ENCODE results near the gene MLC1. TPM values are rescaled to one million over a fixed set of nuclear protein-coding genes. Genes with fewer than 3 reads are reported as not detected.
A peak's percentile ranks its signal among the peaks of the same experiment; 100 is the strongest.

The MLC1 gene
- total and polyA plus RNA-seq, 2 of the 4 experiments (the other 2 are of a cell fraction), result 0.10 TPM; not detected in 1

- Histone ChIP-seq H2AK5ac (ENCODE audit: low read depth, low read length) (peak overlapping the region; percentile 64; the same call in 1 of the 2 replicates), H2AFZ (replicated peaks; ENCODE audit: low read length, poor library complexity) (peak overlapping the region; percentile 56), H3K18ac (ENCODE audit: low read depth, low read length) (no peak overlapping the region; the same call in 1 of the 2 replicates), H3K36me3 (ENCODE audit: control insufficient read depth, insufficient read depth, low read length) (no peaks in the 10 kb centered on the region), H3K56ac (ENCODE audit: extremely low read depth, insufficient read depth, low read length) (no peak overlapping the region), H3K9me3 (ENCODE audit: control insufficient read depth, insufficient read depth, low read length) (peaks cover 14% of the 10 kb centered on the region), H3K27me3 (ENCODE audit: control insufficient read depth, insufficient read depth, low read length) (no peaks in the 10 kb centered on the region), H3K79me1 (ENCODE audit: low read depth in 1 of 2, low read length in 2 of 2) (no peaks in the 10 kb centered on the region), H3K4me2 (ENCODE audit: low read depth, low read length) (no peak overlapping the region), H3K4me1 (ENCODE audit: control insufficient read depth, insufficient read depth, low read length) (peaks cover 9% of the 10 kb centered on the region; the same call in 1 of the 2 replicates), H2AK9ac (replicated peaks; ENCODE audit: low read depth, low read length, poor library complexity) (no peak overlapping the region), H3K27ac (ENCODE audit: insufficient read depth, low read length) (no peak overlapping the region), H4K5ac (ENCODE audit: low read depth, low read length) (peak overlapping the region; percentile 5; the same call in 1 of the 2 replicates), H4K20me1 (ENCODE audit: insufficient read depth, low read length) (no peaks in the 10 kb centered on the region), H3K23ac (ENCODE audit: low read depth, low read length) (no peak overlapping the region), H3K9ac (ENCODE audit: low read depth, low read length) (no peak overlapping the region), H3K14ac (replicated peaks; ENCODE audit: low read depth, low read length) (no peak overlapping the region), H4K91ac (ENCODE audit: insufficient read depth, low read depth, low read length) (no peak overlapping the region), H2BK5ac (ENCODE audit: low read depth, low read length, poor library complexity, severe bottlenecking) (no peak overlapping the region), H2BK20ac (ENCODE audit: low read depth, low read length) (no peak overlapping the region), H3K4me3 (ENCODE audit: insufficient read depth, low read depth, low read length) (no peak overlapping the region), H4K8ac (ENCODE audit: low read depth in 2 of 2, low read length in 2 of 2) (no peak overlapping the region), H3K4ac (ENCODE audit: low read depth, low read length) (no peak overlapping the region), H2BK120ac (ENCODE audit: low read depth, low read length) (no peak overlapping the region), H3K9me1 (ENCODE audit: insufficient read depth, low read length) (peaks cover 6% of the 10 kb centered on the region; the same call in 1 of the 2 replicates), H2BK15ac (ENCODE audit: low read depth, low read length) (no peak overlapping the region)
- no TSS peak for BruUV-seq (replicated peaks)
- ChIA-PET POLR2A (ENCODE audit: unreplicated experiment) (no interaction called here), CTCF (no interaction called here)
- intact Hi-C loops (cut with micrococcal nuclease), result loop anchor here (5.0 kb wide), 1 partner anchor 54 kb away; no protein-coding TSS in a partner anchor
- dilution Hi-C loops (cut with HindIII; ENCODE audit: low sequenced_read_pairs, unreplicated experiment), result no loop called here
- 80% methylated on average over 1 of the region's 12 CpGs; no CpG with 5 or more reads in 1 of the 2 experiments for WGBS, 2 experiments (ENCODE audit: extremely low coverage in 2 of 2, insufficient read length in 1 of 2)
- ATAC-seq (ENCODE audit: low read depth) (no peak), DNase-seq (no peak)
- in situ Hi-C loops (cut with MboI; ENCODE audit: low sequenced_read_pairs), result no loop called here
- TF ChIP-seq SMC3 (IDR thresholded peaks at IDR 0.05; ENCODE audit: low read depth, low read length) (no peak), USF2 (IDR thresholded peaks at IDR 0.05; ENCODE audit: low read depth, low read length) (no peak)
Observed at GRCh38 chr22:50088096-50088495, 2.9 kb upstream of the MLC1 start.
